ENCODE results near the gene HDAC4. TPM values are rescaled to one million over a fixed set of nuclear protein-coding genes. Genes with fewer than 3 reads are reported as not detected.

Gene HDAC4
- total and polyA plus RNA-seq, 9 of the 15 experiments (the other 6 are each of a cell fraction or from before 2014, with no cell fraction given) = 0.11 to 20.2 (median 4.0) TPM

GRCh38 chr2:239161711-239162140 is 239.1 kb downstream of the HDAC4 start:
- intact Hi-C loops (cut with micrococcal nuclease) = no loop called here
- POLR2A ChIA-PET = no interaction called here

More at GRCh38 chr2:239161711-239162140, 239.1 kb downstream of the HDAC4 start:
- H3K4me1 ChIP-seq (replicated peaks in 1 of 2; ENCODE audit: control insufficient read depth in 2 of 2, insufficient read depth in 2 of 2, low read length in 2 of 2) = peaks cover 0 to 11% of the 10 kb centered on the region in 2 experiments; a peak in 2 of 5 replicates
- ATAC-seq = no peak
- in situ Hi-C loops (cut with MboI) = no loop called here
- CTCF ChIA-PET (ENCODE audit: low intra/inter-chr PET ratio) = no interaction called here
- 94% methylated on average over 10 of the region's 14 CpGs for WGBS (ENCODE audit: insufficient coverage, low coverage, missing lambda C conversion rate)
- no peak overlapping the region for H2AFZ ChIP-seq (ENCODE audit: low read depth, low read length)
- no peaks in the 10 kb centered on the region for H3K9me3 ChIP-seq (replicated peaks; ENCODE audit: control insufficient read depth, insufficient read depth, low read depth, low read length)
- no peak for FAIRE-seq
- no peak for DNase-seq (ENCODE audit: extremely low read depth in 1 of 4, low spot score in 3 of 4)
- H4K20me1 ChIP-seq (replicated peaks; ENCODE audit: control insufficient read depth, insufficient read depth, low read length) = no peaks in the 10 kb centered on the region
- no TSS peak for BruUV-seq (replicated peaks)
- H3K9me1 ChIP-seq (ENCODE audit: control insufficient read depth, insufficient read depth, low read length) = no peaks in the 10 kb centered on the region
- H3K4me3 ChIP-seq = no peak overlapping the region
- TF ChIP-seq, protein P1, sequence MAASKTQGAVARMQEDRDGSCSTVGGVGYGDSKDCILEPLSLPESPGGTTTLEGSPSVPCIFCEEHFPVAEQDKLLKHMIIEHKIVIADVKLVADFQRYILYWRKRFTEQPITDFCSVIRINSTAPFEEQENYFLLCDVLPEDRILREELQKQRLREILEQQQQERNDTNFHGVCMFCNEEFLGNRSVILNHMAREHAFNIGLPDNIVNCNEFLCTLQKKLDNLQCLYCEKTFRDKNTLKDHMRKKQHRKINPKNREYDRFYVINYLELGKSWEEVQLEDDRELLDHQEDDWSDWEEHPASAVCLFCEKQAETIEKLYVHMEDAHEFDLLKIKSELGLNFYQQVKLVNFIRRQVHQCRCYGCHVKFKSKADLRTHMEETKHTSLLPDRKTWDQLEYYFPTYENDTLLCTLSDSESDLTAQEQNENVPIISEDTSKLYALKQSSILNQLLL (CRISPR knock-in tag; IDR thresholded peaks at IDR 0.05; ENCODE audit: borderline replicate concordance) = no peak
- no peak for TF ChIP-seq MEF2A (IDR thresholded peaks at IDR 0.05; ENCODE audit: control insufficient read depth, low read depth, low read length)
- TF ChIP-seq ZNF512 (tag; IDR thresholded peaks at IDR 0.05) = no peak
- TF ChIP-seq CBX3 (IDR thresholded peaks at IDR 0.05; ENCODE audit: borderline replicate concordance in 1 of 2, low read length in 2 of 2) = no peak
- no peak for TF ChIP-seq BCL6 (CRISPR knock-in tag; IDR thresholded peaks at IDR 0.05)
- no peak for TF ChIP-seq ZFPM2 (CRISPR knock-in tag; IDR thresholded peaks at IDR 0.05)
- TF ChIP-seq ZNF12 (CRISPR knock-in tag; IDR thresholded peaks at IDR 0.05) = no peak
- TF ChIP-seq PPARD (CRISPR knock-in tag; IDR thresholded peaks at IDR 0.05) = no peak
- TF ChIP-seq, protein P2, sequence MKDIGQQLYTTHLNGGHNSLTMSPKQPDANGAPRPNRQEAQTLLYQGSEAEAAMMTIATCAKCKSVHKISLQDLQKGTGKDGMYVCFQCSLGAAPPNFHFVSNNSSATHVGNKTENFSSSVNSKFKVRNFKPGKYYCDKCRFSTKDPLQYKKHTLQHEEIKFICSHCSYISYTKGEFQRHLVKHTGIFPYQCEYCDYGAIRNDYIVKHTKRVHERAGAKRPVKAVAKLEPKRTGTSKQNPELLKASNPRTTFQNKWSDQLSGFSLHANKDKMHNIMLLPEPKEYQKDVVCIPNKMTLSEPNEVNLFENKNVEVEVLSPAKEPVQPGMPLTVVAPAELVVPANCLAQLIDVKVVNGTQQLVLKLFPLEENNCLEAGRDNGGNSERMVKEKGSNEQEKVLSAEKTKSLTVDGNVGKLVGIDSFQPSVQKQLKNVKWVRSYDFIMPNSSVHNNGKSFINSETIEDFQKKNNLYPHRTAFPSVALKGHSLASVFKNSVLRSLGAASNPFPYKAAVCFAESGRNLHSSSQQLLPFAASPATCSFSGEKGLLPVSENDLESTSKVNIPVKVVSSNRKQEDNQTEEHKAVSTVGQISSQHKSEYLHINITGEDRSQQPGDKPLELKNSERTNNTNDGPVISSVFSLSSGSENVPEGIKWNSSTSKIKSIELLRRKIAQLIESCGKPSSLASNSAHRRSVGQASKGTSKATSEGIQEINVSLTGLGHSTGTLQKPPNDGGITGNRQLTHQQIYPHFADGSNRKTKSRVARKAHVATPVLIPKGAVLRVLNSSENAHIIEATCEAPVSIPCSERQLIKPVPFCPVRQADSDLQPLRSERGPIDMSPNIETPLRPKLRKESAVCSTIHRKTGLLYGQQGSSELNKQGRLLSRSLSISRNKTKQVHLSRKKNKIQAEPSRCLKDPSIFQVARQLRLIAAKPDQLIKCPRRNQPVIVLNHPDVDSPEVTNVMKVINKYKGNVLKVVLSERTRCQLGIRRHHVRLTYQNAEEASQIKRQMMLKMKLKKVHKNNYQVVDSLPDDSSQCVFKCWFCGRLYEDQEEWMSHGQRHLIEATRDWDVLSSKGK (CRISPR knock-in tag; IDR thresholded peaks at IDR 0.05) = no peak
- no peak for TF ChIP-seq EWSR1 (IDR thresholded peaks at IDR 0.05; ENCODE audit: borderline replicate concordance, low read depth, partially characterized antibody)
- TF ChIP-seq ZNF23 (CRISPR knock-in tag; IDR thresholded peaks at IDR 0.05) = no peak
- TF ChIP-seq NCOA4 (IDR thresholded peaks at IDR 0.05; ENCODE audit: partially characterized antibody) = no peak
- no peak for TF ChIP-seq KLF16 (IDR thresholded peaks at IDR 0.05)
- no peaks in the 10 kb centered on the region for H3K36me3 ChIP-seq (ENCODE audit: control insufficient read depth, insufficient read depth, low read length)
- no peaks in the 10 kb centered on the region for H3K27me3 ChIP-seq (ENCODE audit: control insufficient read depth in 2 of 2, insufficient read depth in 2 of 2, low read length in 2 of 2)
- no peak overlapping the region for H3K4me2 ChIP-seq (ENCODE audit: insufficient read depth, low read length)
- no peak overlapping the region for H3K27ac ChIP-seq (ENCODE audit: extremely low read depth, low read depth, low read length)
- H3K9ac ChIP-seq (ENCODE audit: insufficient read depth in 1 of 2, low read depth in 2 of 2, low read length in 2 of 2) = no peak overlapping the region
- H3K79me2 ChIP-seq (ENCODE audit: control insufficient read depth, insufficient read depth, low read length) = no peaks in the 10 kb centered on the region
